MM.1S (cell line): Measurements from ENCODE around the gene VGLL4.

Experiments
- DNase-seq: peaks from one replicate; pipeline ENCODE4 v3.0.0-alpha.2; 2015
- H2AFZ ChIP-seq: fragments of 300-600 bp; sonication (generic); 2 replicates; pipeline ENCODE4 v1.6.0; 2016; ENCODE audit warnings: antibody characterized with exemption, low read length
- H3F3A ChIP-seq: fragments of 300-600 bp; sonication (generic); 2 replicates; pipeline ENCODE4 v1.6.1; 2016; ENCODE audit warnings: mild to moderate bottlenecking, antibody characterized with exemption, low read length, moderate library complexity, mixed read lengths; ENCODE audit not compliant: insufficient read depth
- H3K27ac ChIP-seq: fragments of 300-600 bp; sonication (generic); 2 replicates; pipeline ENCODE4 v1.5.1; 2016; ENCODE audit warnings: mild to moderate bottlenecking, low read length
- H3K27me3 ChIP-seq: fragments of 300-600 bp; sonication (generic); replicated peaks from 2 replicates; pipeline ENCODE4 v1.6.0; 2016; ENCODE audit warnings: low read length; ENCODE audit not compliant: insufficient read depth
- H3K36me3 ChIP-seq: fragments of 300-600 bp; sonication (generic); replicated peaks from 2 replicates; pipeline ENCODE4 v1.6.1; 2016; ENCODE audit warnings: mild to moderate bottlenecking, low read length, mixed read lengths; ENCODE audit not compliant: insufficient read depth
- H3K4me1 ChIP-seq: fragments of 300-600 bp; sonication (generic); 2 replicates; pipeline ENCODE4 v1.6.1; 2016; ENCODE audit warnings: low read length, mixed read lengths
- H3K4me2 ChIP-seq: fragments of 300-600 bp; sonication (generic); 2 replicates; pipeline ENCODE4 v1.6.0; 2016; ENCODE audit warnings: low read depth, low read length
- H3K4me3 ChIP-seq: fragments of 300-600 bp; sonication (generic); 2 replicates; pipeline ENCODE4 v1.5.1; 2016; ENCODE audit warnings: low read length, mixed read lengths
- H3K79me2 ChIP-seq: fragments of 300-600 bp; sonication (generic); 2 replicates; pipeline ENCODE4 v1.6.1; 2016; ENCODE audit warnings: mixed run types, low read length, mixed read lengths
- H3K9ac ChIP-seq: fragments of 300-600 bp; sonication (generic); 2 replicates; pipeline ENCODE4 v1.6.1; 2016; ENCODE audit warnings: low read length, mixed read lengths
- H3K9me2 ChIP-seq: fragments of 300-600 bp; sonication (generic); replicated peaks from 2 replicates; pipeline ENCODE4 v1.6.1; 2016; ENCODE audit warnings: mild to moderate bottlenecking, low read length, mixed read lengths; ENCODE audit not compliant: insufficient read depth
- H3K9me3 ChIP-seq: fragments of 300-600 bp; sonication (generic); replicated peaks from 2 replicates; pipeline ENCODE4 v1.6.1; 2016; ENCODE audit warnings: mild to moderate bottlenecking, low read length, mixed read lengths; ENCODE audit not compliant: insufficient read depth
- H4K20me1 ChIP-seq: fragments of 300-600 bp; sonication (generic); 2 replicates; pipeline ENCODE4 v1.6.1; 2016; ENCODE audit warnings: mild to moderate bottlenecking, low read length, moderate library complexity, mixed read lengths; ENCODE audit not compliant: insufficient read depth
- CTCF ChIP-seq: fragments of 300-600 bp; sonication (generic); IDR thresholded peaks from 2 replicates; pipeline ENCODE4 v1.5.1; 2016; ENCODE audit warnings: antibody characterized with exemption, low read length, mixed read lengths
- EZH2 ChIP-seq: fragments of 300-600 bp; sonication (generic); optimal IDR thresholded peaks from 2 replicates; pipeline ENCODE3; 2017; ENCODE audit warnings: low read depth, mild to moderate bottlenecking, antibody characterized with exemption, low read length, mixed read lengths
- EZH2phosphoT487 ChIP-seq: fragments of 300-600 bp; sonication (generic); IDR thresholded peaks from 2 replicates; pipeline ENCODE4 v1.6.1; 2018; ENCODE audit warnings: antibody characterized with exemption, low read length

VGLL4 gene

GRCh38 chr3:11548721-11549131 is 95.0 kb downstream of the VGLL4 start:
- Histone ChIP-seq H2AFZ (no peak overlapping the region), H3K79me2 (no peaks in the 10 kb centered on the region), H3K9me2 (no peaks in the 10 kb centered on the region), H3K4me3 (no peak overlapping the region), H3K9me3 (no peaks in the 10 kb centered on the region), H3F3A (no peaks in the 10 kb centered on the region), H3K4me1 (no peaks in the 10 kb centered on the region), H4K20me1 (no peaks in the 10 kb centered on the region), H3K27me3 (no peaks in the 10 kb centered on the region), H3K4me2 (no peak overlapping the region), H3K9ac (no peak overlapping the region), H3K36me3 (no peaks in the 10 kb centered on the region), H3K27ac (no peak overlapping the region)
- TF ChIP-seq EZH2phosphoT487 (no peak), CTCF (no peak), EZH2 (no peak)
- DNase-seq: no peak

- no peaks in the 10 kb centered on the region for H3K36me3 ChIP-seq
- no peaks in the 10 kb centered on the region for H3F3A ChIP-seq
- DNase-seq: no peak
- H3K27ac ChIP-seq: no peak overlapping the region
- H3K4me2 ChIP-seq: no peak overlapping the region
- H4K20me1 ChIP-seq: no peaks in the 10 kb centered on the region
- no peaks in the 10 kb centered on the region for H3K9me3 ChIP-seq
- no peaks in the 10 kb centered on the region for H3K4me1 ChIP-seq
- TF ChIP-seq EZH2 (no peak), CTCF (no peak), EZH2phosphoT487 (no peak)
- H3K9me2 ChIP-seq: no peaks in the 10 kb centered on the region
- H2AFZ ChIP-seq: no peak overlapping the region
- no peak overlapping the region for H3K4me3 ChIP-seq
- H3K9ac ChIP-seq: no peak overlapping the region
- no peaks in the 10 kb centered on the region for H3K79me2 ChIP-seq
- H3K27me3 ChIP-seq: no peaks in the 10 kb centered on the region
Measured at GRCh38 chr3:11547498-11547897, 96.2 kb downstream of the VGLL4 start.

GRCh38 chr3:11546657-11547302 is 96.9 kb downstream of the VGLL4 start:
- Histone ChIP-seq H3K4me2 (no peak overlapping the region), H3K4me3 (no peak overlapping the region), H3K27ac (no peak overlapping the region), H3K9me2 (no peaks in the 10 kb centered on the region), H3K36me3 (no peaks in the 10 kb centered on the region), H2AFZ (no peak overlapping the region), H3K9ac (no peak overlapping the region), H3K9me3 (no peaks in the 10 kb centered on the region), H3K4me1 (no peaks in the 10 kb centered on the region), H3K27me3 (no peaks in the 10 kb centered on the region), H3K79me2 (no peaks in the 10 kb centered on the region), H4K20me1 (no peaks in the 10 kb centered on the region), H3F3A (no peaks in the 10 kb centered on the region)
- TF ChIP-seq EZH2: no peak
- no peak for DNase-seq

GRCh38 chr3:11545186-11545851 is 98.4 kb downstream of the VGLL4 start:
- Histone ChIP-seq H3K9me2 (no peaks in the 10 kb centered on the region), H3K36me3 (no peaks in the 10 kb centered on the region), H2AFZ (no peak overlapping the region), H3K9ac (no peak overlapping the region), H3K4me1 (no peaks in the 10 kb centered on the region), H3K79me2 (no peaks in the 10 kb centered on the region), H3K27ac (no peak overlapping the region), H4K20me1 (no peaks in the 10 kb centered on the region), H3K4me3 (no peak overlapping the region), H3K4me2 (no peak overlapping the region), H3K9me3 (no peaks in the 10 kb centered on the region), H3F3A (no peaks in the 10 kb centered on the region), H3K27me3 (no peaks in the 10 kb centered on the region)
- TF ChIP-seq EZH2 (no peak), EZH2phosphoT487 (no peak), CTCF (no peak)
- no peak for DNase-seq
